Fibroblast of the aortic adventitia (primary cell): Measurements from ENCODE around the gene METTL16. TPM values are rescaled to one million over a fixed set of nuclear protein-coding genes. Genes with fewer than 3 reads are reported as not detected.

ENCODE experiments used
- DNase-seq: peaks from one replicate; pipeline ENCODE4 v3.0.0-alpha.2; 2010; ENCODE audit warnings: low read depth
- H3K4me3 ChIP-seq: 2 replicates; pipeline ENCODE4 v1.5.1; 2011; ENCODE audit warnings: low read depth, mild to moderate bottlenecking, control low read depth, low read length, moderate library complexity
- CTCF ChIP-seq: IDR thresholded peaks from 2 replicates; pipeline ENCODE4 v1.5.1; 2011; ENCODE audit warnings: mild to moderate bottlenecking, low read length, control low read depth, inconsistent platforms; ENCODE audit not compliant: insufficient read depth
- total RNA-seq: library from RNA; depleted of rRNA; stranded (reverse); fragments of >200 nt; gene quantifications from 2 replicates; pipeline ENCODE4 v1.2.3, GENCODE V29; 2012; ENCODE audit warnings: low replicate concordance

The METTL16 gene
- total RNA-seq, 1 donor, result 18.7 TPM

GRCh38 chr17:2419486-2419885, 92.2 kb downstream of the METTL16 start:
- TF ChIP-seq CTCF, result no peak
- H3K4me3 ChIP-seq, result no peak overlapping the region
- DNase-seq, result no peak

GRCh38 chr17:2418572-2418971, 93.1 kb downstream of the METTL16 start:
- no peak for DNase-seq

GRCh38 chr17:2416010-2416734, 95.5 kb downstream of the METTL16 start:
- DNase-seq, result peak; percentile 92
- TF ChIP-seq CTCF, result peak; percentile 90
- no peak overlapping the region for H3K4me3 ChIP-seq

More at GRCh38 chr17:2418572-2418971, 93.1 kb downstream of the METTL16 start:
- H3K4me3 ChIP-seq, result no peak overlapping the region
- no peak for TF ChIP-seq CTCF

GRCh38 chr17:2415081-2415480, 96.6 kb downstream of the METTL16 start:
- no peak overlapping the region for H3K4me3 ChIP-seq
- DNase-seq, result no peak
- no peak for TF ChIP-seq CTCF

- no peak overlapping the region for H3K4me3 ChIP-seq
- DNase-seq, result no peak
- TF ChIP-seq CTCF, result no peak
Observed at GRCh38 chr17:2414446-2415064, 97.1 kb downstream of the METTL16 start.

GRCh38 chr17:2412561-2413021, 99.1 kb downstream of the METTL16 start:
- TF ChIP-seq CTCF, result peak; percentile 23
- no peak overlapping the region for H3K4me3 ChIP-seq
- peak; percentile 50 for DNase-seq
